ENCODE results near the gene LMF2. TPM values are rescaled to one million over a fixed set of nuclear protein-coding genes. Genes with fewer than 3 reads are reported as not detected.

LMF2 gene
- total and polyA plus RNA-seq, 2 donors = 23.5 to 90.2 TPM

DNA sequence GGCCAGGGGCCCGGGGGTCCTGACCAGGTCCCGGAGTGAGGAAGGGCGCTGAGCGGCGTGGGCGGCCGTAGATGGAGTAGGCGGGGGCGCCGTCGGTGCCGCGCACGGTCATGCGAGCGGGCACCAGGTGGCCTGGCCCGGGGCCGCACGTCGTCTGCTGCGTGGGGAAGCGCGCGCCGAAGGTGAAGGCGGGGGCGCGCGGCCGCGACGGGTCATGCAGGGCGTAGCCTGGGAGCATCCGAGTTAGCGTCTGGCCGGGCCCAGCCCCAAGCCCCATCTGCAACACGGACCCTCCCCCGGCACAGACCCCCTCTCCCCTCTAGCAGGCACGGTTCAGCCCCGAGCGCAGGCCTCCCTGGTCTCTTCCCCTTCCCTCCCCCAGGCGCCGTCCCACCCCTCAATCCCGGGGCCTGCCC is 24.1 kb upstream of the LMF2 start:
- Histone ChIP-seq H3K27me3 (ENCODE audit: control insufficient read depth in 2 of 2, insufficient read depth in 1 of 2, low read length in 1 of 2) (peaks cover 58 to 79% of the 10 kb centered on the region in 2 donors), H3K36me3 (ENCODE audit: control insufficient read depth in 2 of 2, insufficient read depth in 2 of 2, low read length in 1 of 2) (peaks cover 0 to 3% of the 10 kb centered on the region in 2 donors), H3K4me3 (ENCODE audit: low read length in 2 of 2) (peak overlapping the region; percentile 50), H3K9me3 (ENCODE audit: control insufficient read depth in 2 of 2, insufficient read depth in 1 of 2, low read length in 1 of 2) (peaks cover 1 to 12% of the 10 kb centered on the region in 2 donors), H3K4me1 (ENCODE audit: control insufficient read depth in 2 of 2, insufficient read depth in 2 of 2, low read length in 2 of 2) (peaks cover 9 to 30% of the 10 kb centered on the region in 2 donors), H3K27ac (ENCODE audit: low read depth in 1 of 2, low read length in 1 of 2) (peak overlapping the region; percentile 67 to 97)
- DNase-seq (ENCODE audit: low read depth in 6 of 9, low spot score in 9 of 9) = peak in 1 of 9 donors; percentile 31
- WGBS = 1% methylated on average over 44 of the region's 44 CpGs

DNA sequence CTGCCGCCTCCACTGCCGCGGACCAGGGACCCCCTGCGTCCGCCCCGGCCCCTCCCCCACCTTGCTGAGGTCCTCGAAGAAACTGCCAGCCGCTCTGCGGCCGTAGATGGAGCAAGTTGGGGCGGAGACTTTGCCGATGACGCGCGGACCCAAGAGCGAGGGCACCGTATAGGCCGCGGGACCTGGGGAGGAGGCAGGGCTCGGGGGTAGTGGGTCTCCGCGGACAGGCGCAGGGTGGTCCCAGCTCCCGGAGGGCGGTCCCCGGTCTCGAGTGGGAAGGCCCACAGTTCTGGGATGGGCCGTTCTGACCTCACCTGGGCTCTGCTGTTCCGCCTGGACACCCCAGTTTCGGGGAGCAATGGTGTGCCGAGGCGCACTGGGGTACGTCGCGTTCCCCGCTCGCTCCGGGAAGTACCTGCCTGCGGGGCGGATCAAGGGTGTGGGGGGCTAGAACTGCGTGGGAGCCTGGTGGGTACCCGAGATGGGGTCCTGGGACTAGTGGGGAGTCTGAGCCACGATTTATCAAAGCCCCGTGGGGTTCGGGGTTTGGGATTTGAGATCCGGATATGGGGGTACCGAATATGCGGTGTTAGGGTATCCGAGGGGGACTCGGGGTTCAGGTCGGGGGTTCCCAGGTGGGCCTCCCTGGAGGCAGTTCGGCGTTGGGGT is 23.5 kb upstream of the LMF2 start:
- WGBS = 5% methylated on average over 53 of the region's 53 CpGs
- H3K9me3 ChIP-seq (ENCODE audit: control insufficient read depth in 2 of 2, insufficient read depth in 1 of 2, low read length in 1 of 2) = peaks cover 1 to 12% of the 10 kb centered on the region in 2 donors
- DNase-seq (ENCODE audit: low read depth in 6 of 9, low spot score in 9 of 9) = peak in 1 of 9 donors; percentile 59
- H3K36me3 ChIP-seq (ENCODE audit: control insufficient read depth in 2 of 2, insufficient read depth in 2 of 2, low read length in 1 of 2) = peaks cover 0 to 3% of the 10 kb centered on the region in 2 donors
- H3K4me3 ChIP-seq (ENCODE audit: low read length in 2 of 2) = peak overlapping the region; percentile 50
- H3K27ac ChIP-seq (ENCODE audit: low read depth in 1 of 2, low read length in 1 of 2) = peak overlapping the region; percentile 67 to 97
- H3K4me1 ChIP-seq (ENCODE audit: control insufficient read depth in 2 of 2, insufficient read depth in 2 of 2, low read length in 2 of 2) = peaks cover 11 to 28% of the 10 kb centered on the region in 2 donors
- peaks cover 58 to 79% of the 10 kb centered on the region in 2 donors for H3K27me3 ChIP-seq (ENCODE audit: control insufficient read depth in 2 of 2, insufficient read depth in 1 of 2, low read length in 1 of 2)

DNA sequence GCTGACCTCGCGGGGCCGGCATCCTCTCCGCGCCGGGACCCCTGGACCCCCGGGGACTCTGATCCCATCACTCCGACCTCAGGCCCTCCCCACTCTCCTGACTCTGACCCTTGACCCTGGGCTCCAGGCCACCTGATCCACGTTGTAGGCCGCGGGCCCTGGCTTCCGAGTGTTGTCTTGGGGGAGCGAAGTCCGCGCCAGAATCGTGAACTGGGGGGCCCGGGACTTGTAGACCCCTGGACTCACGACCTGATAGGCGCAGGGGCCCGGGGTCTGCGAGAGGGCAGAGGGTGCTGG is 23.0 kb upstream of the LMF2 start:
- WGBS = 3% methylated on average over 21 of the region's 21 CpGs
- DNase-seq (ENCODE audit: low read depth in 6 of 9, low spot score in 9 of 9) = no peak
- Histone ChIP-seq H3K9me3 (ENCODE audit: control insufficient read depth in 2 of 2, insufficient read depth in 1 of 2, low read length in 1 of 2) (peaks cover 1 to 12% of the 10 kb centered on the region in 2 donors), H3K36me3 (ENCODE audit: control insufficient read depth in 2 of 2, insufficient read depth in 2 of 2, low read length in 1 of 2) (peaks cover 0 to 3% of the 10 kb centered on the region in 2 donors), H3K27ac (ENCODE audit: low read depth in 1 of 2, low read length in 1 of 2) (peak overlapping the region; percentile 67 to 97), H3K4me1 (ENCODE audit: control insufficient read depth in 2 of 2, insufficient read depth in 2 of 2, low read length in 2 of 2) (peaks cover 11 to 25% of the 10 kb centered on the region in 2 donors), H3K4me3 (ENCODE audit: low read length in 2 of 2) (peak overlapping the region; percentile 50), H3K27me3 (ENCODE audit: control insufficient read depth in 2 of 2, insufficient read depth in 1 of 2, low read length in 1 of 2) (peaks cover 58 to 79% of the 10 kb centered on the region in 2 donors)

DNA sequence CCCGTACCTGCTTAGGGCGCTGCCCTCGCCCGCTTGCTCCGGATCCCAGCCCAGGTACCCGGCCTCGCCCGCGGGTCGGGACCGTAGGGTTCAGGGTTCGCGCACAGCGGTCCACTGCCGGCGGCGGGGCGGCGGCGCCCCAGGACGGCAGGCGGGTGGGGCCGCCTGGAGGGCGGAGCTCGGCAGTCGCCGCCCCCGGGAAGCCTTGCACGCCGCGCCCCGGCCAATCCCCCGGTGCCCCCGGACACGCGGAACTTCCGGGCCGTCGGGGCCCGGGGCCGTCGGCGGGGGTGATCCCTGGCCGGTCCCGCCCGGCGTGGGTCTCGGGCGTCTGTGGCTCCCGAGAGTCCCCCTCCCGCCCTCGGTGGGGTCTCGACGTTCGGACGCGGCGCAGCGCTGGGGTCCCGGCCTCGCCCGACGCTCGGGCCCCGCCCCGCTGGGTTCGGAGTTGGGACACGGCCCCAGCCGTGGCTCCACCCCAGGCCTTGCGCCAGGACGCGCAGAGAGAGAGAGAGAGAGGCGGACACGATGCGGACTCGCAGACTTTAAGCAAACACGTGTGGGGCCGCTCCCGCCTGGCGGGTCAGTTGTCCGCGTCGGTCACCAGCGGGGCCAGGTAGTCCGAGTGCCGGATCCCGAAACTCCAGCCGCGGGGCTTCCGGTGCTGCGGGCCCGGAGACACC is 22.5 kb upstream of the LMF2 start, which contains the start of gene TYMP:
Gene TYMP (minus strand): TSS at position 116 of the 683 bp plus-strand sequence. CDS start 303 bp downstream, outside the sequence.
- Histone ChIP-seq H3K27ac (ENCODE audit: low read depth in 1 of 2, low read length in 1 of 2) (peak within 1 kb of the TSS; percentile 80 to 97), H3K27me3 (ENCODE audit: control insufficient read depth in 2 of 2, insufficient read depth in 1 of 2, low read length in 1 of 2) (peaks cover 58 to 79% of the 10 kb centered on the region in 2 donors), H3K4me1 (ENCODE audit: control insufficient read depth in 2 of 2, insufficient read depth in 2 of 2, low read length in 2 of 2) (peaks cover 12 to 25% of the 10 kb centered on the region in 2 donors), H3K36me3 (ENCODE audit: control insufficient read depth in 2 of 2, insufficient read depth in 2 of 2, low read length in 1 of 2) (peaks cover 0 to 3% of the 10 kb centered on the region in 2 donors), H3K9me3 (ENCODE audit: control insufficient read depth in 2 of 2, insufficient read depth in 1 of 2, low read length in 1 of 2) (peaks cover 1 to 12% of the 10 kb centered on the region in 2 donors), H3K4me3 (ENCODE audit: low read length in 2 of 2) (peak within 1 kb of the TSS; percentile 50)
- 2% methylated on average over 92 of the region's 92 CpGs for WGBS
- DNase-seq (ENCODE audit: low read depth in 6 of 9, low spot score in 9 of 9) = peak in 1 of 9 donors; percentile 48

DNA sequence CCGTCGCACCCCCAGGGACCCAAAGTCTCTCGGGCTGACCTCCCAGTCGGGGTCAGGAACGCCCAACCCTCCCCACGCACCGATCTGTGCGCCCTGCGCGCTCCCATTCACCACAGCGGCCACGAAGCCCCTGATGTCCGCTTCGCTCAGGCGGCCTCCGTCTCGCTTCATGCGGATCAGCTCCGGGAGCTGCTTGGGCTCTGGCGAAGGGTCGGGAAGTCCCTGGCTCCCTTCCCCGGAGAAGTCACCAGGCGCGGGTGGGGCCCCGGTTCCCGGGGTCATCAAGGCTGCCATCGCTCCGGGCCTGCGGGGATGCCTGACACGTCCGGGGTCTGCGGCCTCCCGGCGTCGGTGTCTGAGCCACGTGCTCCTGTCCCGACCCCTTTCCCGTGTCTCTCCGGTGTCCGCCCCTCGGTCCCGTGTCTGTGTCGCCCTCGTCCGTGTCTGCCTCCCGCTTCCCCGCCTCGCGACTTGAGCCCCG is 22.0 kb upstream of the LMF2 start:
- DNase-seq (ENCODE audit: low read depth in 6 of 9, low spot score in 9 of 9) = no peak
- Histone ChIP-seq H3K27ac (ENCODE audit: low read depth in 1 of 2, low read length in 1 of 2) (peak overlapping the region; percentile 80 to 91), H3K4me1 (ENCODE audit: control insufficient read depth in 2 of 2, insufficient read depth in 2 of 2, low read length in 2 of 2) (peaks cover 18 to 27% of the 10 kb centered on the region in 2 donors), H3K36me3 (ENCODE audit: control insufficient read depth in 2 of 2, insufficient read depth in 2 of 2, low read length in 1 of 2) (peaks cover 0 to 3% of the 10 kb centered on the region in 2 donors), H3K4me3 (ENCODE audit: low read length in 2 of 2) (peak overlapping the region; percentile 37 to 50), H3K27me3 (ENCODE audit: control insufficient read depth in 2 of 2, insufficient read depth in 1 of 2, low read length in 1 of 2) (peaks cover 58 to 79% of the 10 kb centered on the region in 2 donors), H3K9me3 (ENCODE audit: control insufficient read depth in 2 of 2, insufficient read depth in 1 of 2, low read length in 1 of 2) (peaks cover 1 to 12% of the 10 kb centered on the region in 2 donors)
- 37% methylated on average over 50 of the region's 50 CpGs for WGBS

DNA sequence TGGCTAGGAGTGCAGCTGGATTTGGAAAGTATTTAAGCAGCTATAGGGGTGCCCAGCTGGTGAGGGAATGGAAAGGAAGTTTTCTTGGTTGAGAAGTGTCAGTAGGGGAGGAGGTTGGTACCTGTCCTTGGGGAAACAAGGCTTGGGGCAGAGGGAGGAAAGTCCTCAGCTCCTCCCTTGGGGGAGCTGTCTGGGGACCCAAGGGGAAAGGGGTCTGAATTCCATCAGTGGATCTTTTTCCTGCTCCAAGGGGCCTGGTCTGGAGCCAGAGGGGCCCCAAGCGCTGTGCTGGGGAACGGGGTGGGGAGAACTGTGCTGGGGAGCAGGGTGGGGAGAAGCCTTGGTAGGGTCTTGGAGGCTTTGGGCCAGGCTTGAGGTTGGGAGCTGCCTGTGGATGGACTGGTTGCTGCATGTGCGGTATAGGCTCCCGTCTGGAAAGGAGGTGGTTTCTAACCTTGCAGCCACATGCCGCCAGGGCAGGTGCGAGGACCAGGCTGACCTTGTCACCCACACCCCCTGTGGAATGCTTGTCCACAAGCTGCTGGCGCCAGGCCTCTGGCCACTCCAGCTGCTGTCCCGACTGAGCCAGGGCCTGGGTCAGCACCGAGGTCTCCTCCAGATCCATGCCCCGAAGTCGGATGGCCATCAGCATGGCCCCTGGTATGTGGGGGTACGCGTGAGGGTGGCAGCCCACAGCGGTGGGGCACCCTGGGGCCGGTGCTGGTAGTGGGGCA is 21.3 kb upstream of the LMF2 start:
- Histone ChIP-seq H3K4me1 (ENCODE audit: control insufficient read depth in 2 of 2, insufficient read depth in 2 of 2, low read length in 2 of 2) (peaks cover 21 to 29% of the 10 kb centered on the region in 2 donors), H3K27me3 (ENCODE audit: control insufficient read depth in 2 of 2, insufficient read depth in 1 of 2, low read length in 1 of 2) (peaks cover 58 to 75% of the 10 kb centered on the region in 2 donors), H3K4me3 (ENCODE audit: low read length in 2 of 2) (peak overlapping the region; percentile 37 to 50), H3K27ac (ENCODE audit: low read depth in 1 of 2, low read length in 1 of 2) (peak overlapping the region; percentile 80 to 91), H3K36me3 (ENCODE audit: control insufficient read depth in 2 of 2, insufficient read depth in 2 of 2, low read length in 1 of 2) (peaks cover 4 to 5% of the 10 kb centered on the region in 2 donors), H3K9me3 (ENCODE audit: control insufficient read depth in 2 of 2, insufficient read depth in 1 of 2, low read length in 1 of 2) (peaks cover 1 to 12% of the 10 kb centered on the region in 2 donors)
- no peak for DNase-seq (ENCODE audit: low read depth in 6 of 9, low spot score in 9 of 9)
- 82% methylated on average over 15 of the region's 15 CpGs for WGBS

DNA sequence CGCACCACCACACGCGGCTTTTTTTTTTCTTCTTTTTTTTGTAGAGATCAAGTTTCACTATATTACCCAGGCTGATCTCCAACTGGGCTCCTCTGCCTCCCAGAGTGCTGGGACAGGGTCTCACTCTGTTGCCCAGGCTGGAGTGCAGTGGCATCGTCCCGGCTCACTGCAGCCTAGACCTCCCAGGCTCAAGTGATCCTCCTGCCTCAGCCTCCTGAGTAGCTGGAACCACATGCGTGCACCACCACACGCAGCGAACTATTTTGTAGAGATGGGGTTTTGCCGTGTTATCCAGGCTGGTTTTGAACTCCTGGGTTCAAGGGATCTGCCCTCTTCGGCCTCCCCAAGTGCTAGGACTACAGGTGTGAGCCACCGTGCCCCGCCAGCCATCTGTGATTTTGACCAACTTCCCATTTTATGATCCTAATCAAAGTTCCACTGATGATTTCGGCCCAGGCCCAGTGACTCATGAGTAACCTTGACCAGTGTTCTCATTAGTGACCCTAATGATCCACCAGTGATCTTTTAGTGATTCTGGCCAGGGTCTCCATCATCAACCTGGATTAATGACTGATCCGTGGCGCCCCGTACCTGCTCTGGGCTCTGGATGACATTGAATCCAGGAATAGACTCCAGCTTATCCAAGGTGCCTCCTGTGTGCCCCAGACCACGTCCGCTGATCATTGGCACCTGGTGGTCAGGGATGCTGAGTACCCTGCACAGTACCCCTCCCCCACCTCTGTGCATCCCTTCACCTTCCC is 20.6 kb upstream of the LMF2 start:
- 95% methylated on average over 18 of the region's 18 CpGs for WGBS
- Histone ChIP-seq H3K27ac (ENCODE audit: low read depth in 1 of 2, low read length in 1 of 2) (peak overlapping the region in 1 of 2 donors; percentile 18), H3K36me3 (ENCODE audit: control insufficient read depth in 2 of 2, insufficient read depth in 2 of 2, low read length in 1 of 2) (peaks cover 12% of the 10 kb centered on the region in 2 donors), H3K4me3 (ENCODE audit: low read length in 2 of 2) (no peak overlapping the region), H3K9me3 (ENCODE audit: control insufficient read depth in 2 of 2, insufficient read depth in 1 of 2, low read length in 1 of 2) (peaks cover 1 to 12% of the 10 kb centered on the region in 2 donors), H3K27me3 (ENCODE audit: control insufficient read depth in 2 of 2, insufficient read depth in 1 of 2, low read length in 1 of 2) (peaks cover 51 to 67% of the 10 kb centered on the region in 2 donors), H3K4me1 (ENCODE audit: control insufficient read depth in 2 of 2, insufficient read depth in 2 of 2, low read length in 2 of 2) (peaks cover 21 to 30% of the 10 kb centered on the region in 2 donors)
- DNase-seq (ENCODE audit: low read depth in 6 of 9, low spot score in 9 of 9) = no peak
